Kidney glomerular epithelial cell (primary cell): Measurements from ENCODE around the gene DEPDC1.
"Not testable (repeated sequence)": the region's sequence is repeated elsewhere in the genome, so short reads cannot be mapped to it uniquely, and the experiment has no call there.

Experiments used
- DNase-seq: peaks from one replicate; lab custom pipeline; 2025; lab: John Stamatoyannopoulos, UW

Gene DEPDC1, protein sequence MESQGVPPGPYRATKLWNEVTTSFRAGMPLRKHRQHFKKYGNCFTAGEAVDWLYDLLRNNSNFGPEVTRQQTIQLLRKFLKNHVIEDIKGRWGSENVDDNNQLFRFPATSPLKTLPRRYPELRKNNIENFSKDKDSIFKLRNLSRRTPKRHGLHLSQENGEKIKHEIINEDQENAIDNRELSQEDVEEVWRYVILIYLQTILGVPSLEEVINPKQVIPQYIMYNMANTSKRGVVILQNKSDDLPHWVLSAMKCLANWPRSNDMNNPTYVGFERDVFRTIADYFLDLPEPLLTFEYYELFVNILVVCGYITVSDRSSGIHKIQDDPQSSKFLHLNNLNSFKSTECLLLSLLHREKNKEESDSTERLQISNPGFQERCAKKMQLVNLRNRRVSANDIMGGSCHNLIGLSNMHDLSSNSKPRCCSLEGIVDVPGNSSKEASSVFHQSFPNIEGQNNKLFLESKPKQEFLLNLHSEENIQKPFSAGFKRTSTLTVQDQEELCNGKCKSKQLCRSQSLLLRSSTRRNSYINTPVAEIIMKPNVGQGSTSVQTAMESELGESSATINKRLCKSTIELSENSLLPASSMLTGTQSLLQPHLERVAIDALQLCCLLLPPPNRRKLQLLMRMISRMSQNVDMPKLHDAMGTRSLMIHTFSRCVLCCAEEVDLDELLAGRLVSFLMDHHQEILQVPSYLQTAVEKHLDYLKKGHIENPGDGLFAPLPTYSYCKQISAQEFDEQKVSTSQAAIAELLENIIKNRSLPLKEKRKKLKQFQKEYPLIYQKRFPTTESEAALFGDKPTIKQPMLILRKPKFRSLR

GRCh38 chr1:68496680-68497357 lies at the start of gene DEPDC1:
Gene DEPDC1, minus strand, starts transcription at chr1:68497082. Its CDS starts 83 bp downstream, at chr1:68496999.
- DNase-seq = peak; percentile 78

GRCh38 chr1:68544651-68545050 lies 47.8 kb upstream of the DEPDC1 start:
- DNase-seq = no peak

DNA sequence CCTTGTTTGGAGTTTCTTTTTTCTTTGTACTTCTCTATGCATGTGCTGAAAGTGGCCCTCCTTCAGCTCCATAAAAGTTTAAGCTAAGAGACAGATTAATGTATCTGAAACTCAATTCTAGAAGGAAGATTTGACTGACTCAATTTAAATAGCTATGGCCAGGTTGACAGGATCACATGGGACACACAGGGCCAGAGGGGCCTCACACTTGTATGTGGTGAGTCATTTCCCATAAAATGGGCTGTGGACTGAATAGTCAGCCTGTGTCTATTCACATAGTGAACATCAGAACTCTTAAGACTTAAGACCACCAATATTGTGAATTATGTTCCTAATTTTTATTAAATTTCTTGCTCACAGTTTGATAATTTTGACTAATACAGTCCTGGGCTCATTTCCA lies 45.7 kb upstream of the DEPDC1 start:
- DNase-seq = no peak

GRCh38 chr1:68538941-68539340 lies 42.1 kb upstream of the DEPDC1 start:
- no peak for DNase-seq

GRCh38 chr1:68528243-68528642 lies 31.4 kb upstream of the DEPDC1 start:
- no peak for DNase-seq

DNA sequence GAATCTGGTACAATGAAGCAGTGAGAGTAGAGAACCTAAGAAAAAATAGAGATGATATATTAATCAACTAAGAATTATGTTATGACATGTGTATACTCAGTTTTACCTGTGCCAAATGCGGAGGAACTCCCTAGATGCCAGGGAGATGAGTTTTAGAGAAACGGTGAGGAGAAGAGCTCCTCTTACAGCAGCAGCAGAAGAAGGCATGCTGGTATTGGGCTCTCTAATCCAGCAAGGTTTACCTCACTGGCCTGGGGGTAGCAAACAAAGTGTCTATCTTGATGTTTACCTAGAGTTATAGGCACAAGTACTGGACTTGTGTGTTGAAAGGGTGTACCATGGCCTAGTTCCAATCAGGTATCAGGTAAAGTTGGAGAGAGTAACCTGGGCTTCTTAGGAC lies 28.9 kb upstream of the DEPDC1 start:
- no peak for DNase-seq

DNA sequence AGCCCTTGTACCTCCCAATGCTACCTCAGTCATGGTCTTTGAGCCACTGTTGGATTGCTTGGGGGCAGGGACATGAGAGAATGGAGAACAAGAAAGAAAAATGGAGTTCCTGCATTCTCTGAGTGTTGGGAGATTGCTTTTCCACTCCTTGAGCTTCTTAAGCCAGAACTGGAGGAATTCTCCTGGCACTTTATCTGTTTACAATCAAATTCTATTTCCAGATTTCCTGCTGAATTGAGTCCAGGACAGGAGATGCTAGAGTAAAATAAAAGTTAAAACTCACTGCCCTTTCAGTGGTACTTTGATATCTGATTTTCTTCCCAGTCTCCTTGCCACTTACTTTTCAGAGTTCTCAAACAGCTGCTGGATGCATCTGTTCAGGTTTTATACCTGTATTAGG lies 24.4 kb upstream of the DEPDC1 start:
- DNase-seq = no peak

- no peak for DNase-seq
Observed at GRCh38 chr1:68516066-68516465, 19.2 kb upstream of the DEPDC1 start.

GRCh38 chr1:68511254-68511653 lies 14.4 kb upstream of the DEPDC1 start:
- no peak for DNase-seq

DNA sequence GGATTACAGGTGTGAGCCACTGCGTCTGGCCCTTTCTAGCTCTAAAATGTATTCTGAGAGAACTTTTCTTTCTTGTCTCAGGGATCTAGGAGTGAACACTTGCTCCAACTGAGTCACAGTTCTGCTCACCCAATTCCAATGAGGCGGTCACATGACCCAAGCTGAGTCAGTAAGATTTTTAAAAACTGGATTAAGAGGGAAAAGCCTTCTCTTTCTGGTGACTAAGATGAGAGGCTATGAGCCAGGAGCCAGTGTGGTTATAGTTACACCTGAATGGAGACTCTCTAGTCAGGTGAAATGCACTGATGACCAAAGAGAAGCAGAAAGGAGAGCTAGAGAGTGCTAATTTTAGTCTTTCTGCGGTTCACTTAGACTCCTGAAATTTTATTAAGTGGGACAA lies 9.5 kb upstream of the DEPDC1 start:
- peak; percentile 8 for DNase-seq

- no peak for DNase-seq
Observed at GRCh38 chr1:68503085-68503484, 6.2 kb upstream of the DEPDC1 start.

DNA sequence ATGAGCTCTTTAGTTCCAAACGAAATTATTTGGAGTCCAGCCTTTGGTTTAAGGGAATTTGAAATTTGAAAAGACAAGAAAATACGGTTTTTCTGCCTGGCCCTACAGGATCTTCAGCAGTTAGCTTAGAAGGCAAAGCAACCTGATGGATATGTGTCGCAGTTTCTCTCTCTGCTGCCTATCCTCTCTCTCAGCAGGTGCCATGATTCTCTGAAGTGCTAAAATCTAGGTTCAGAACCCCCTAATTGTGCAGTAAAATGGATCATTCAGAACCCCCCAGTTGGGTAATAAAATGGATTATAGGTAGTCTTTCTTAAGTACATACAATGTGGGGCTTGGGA lies 446 bp upstream of the DEPDC1 start:
- no peak for DNase-seq

- DNase-seq = no peak
Observed at GRCh38 chr1:68495968-68496679, 758 bp downstream of the DEPDC1 start.

DNA sequence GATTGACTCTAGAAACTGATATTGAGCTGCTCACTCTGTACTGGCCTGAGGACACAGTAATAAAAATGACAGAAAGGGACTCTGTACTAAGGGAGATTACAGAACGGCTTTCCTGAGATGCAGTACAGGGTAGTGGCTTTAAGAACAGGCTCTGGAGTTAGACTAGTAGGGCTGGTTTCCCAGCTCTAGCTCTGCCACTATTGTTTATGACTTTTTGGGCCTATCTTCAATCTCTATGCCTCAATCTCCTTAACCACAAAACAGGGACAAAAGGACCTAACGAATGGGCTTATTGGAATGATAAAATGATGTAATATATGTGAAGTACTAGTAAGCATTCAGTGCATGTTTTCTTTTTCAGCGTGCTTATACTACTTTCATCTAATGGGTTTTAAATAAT lies 1.4 kb downstream of the DEPDC1 start:
- DNase-seq = no peak

DNA sequence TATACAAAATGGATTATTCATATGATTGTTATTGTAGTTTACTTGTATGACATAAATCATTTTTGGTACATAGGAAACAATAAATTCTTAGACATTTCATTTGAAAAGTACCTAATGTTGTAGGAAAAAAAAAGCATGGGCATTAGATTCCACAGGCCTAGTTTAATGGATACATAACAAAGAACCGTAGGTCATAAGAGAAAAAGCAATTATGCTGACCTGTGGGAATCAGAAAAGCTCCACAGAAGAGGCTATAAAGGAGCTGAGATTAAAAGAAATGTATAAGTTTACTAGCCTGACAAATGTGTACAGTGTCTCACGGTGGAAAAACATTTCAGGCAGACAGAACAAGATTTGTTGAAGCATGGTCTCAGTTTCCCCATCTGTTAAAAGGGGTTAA lies 3.7 kb downstream of the DEPDC1 start:
- no peak for DNase-seq

- DNase-seq = not testable (repeated sequence)
Observed at GRCh38 chr1:68492255-68492654, 4.6 kb downstream of the DEPDC1 start.

- DNase-seq = no peak
Observed at GRCh38 chr1:68490046-68490651, 6.7 kb downstream of the DEPDC1 start.

- DNase-seq = no peak
Observed at GRCh38 chr1:68485431-68486022, 11.4 kb downstream of the DEPDC1 start.

DNA sequence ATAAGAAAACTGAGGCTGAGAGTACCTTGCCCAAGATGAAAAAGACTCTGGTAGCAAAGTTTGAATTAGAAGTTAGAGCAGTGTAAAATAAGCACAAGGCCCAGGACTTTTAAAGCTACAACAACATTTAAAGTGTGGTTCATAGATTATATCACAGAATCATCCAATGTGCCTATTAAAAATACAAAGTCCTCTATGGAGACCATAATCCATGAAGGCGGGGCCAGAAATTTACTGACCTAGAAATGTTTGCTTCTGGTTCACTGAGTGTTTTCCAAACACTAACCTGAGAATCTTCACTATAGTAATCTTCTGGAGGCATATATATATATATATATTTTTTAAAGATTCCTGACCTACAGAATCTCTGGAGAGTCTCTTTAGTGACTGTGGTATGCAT lies 12.3 kb downstream of the DEPDC1 start:
- DNase-seq = no peak

GRCh38 chr1:68481041-68481440 lies 15.8 kb downstream of the DEPDC1 start:
- no peak for DNase-seq

DNA sequence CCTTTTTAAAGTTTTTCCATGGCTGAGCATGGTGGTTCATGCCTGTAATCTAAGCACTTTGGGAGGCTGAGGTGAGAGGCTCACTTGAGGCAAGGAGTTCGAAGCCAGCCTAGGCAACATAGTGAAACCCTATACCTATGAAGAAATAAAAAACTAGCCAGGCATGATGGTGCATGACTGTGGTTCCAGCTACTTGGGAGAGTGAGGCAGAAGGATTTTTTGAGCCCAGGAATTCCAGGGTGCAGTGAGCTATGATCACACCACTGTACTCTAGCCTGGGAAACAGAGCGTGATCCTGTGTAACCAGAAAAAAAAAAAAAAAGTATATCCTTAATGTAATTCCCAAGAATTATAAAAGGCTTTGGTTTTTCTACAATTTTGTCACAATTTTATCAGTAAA lies 17.4 kb downstream of the DEPDC1 start:
- DNase-seq = peak; percentile 71
